GM12873 (cell line): ENCODE results near the gene XRCC6.

Experiments
- CTCF ChIP-seq: IDR thresholded peaks from 2 replicates; pipeline ENCODE4 v1.5.1; 2012; ENCODE audit warnings: low read depth, mild to moderate bottlenecking, moderate library complexity, low read length, control low read depth; ENCODE audit not compliant: insufficient read depth; ENCODE audit errors: missing control alignments

Gene XRCC6

GRCh38 chr22:41659941-41660340 is 38.8 kb downstream of the XRCC6 start:
- no peak for TF ChIP-seq CTCF

DNA sequence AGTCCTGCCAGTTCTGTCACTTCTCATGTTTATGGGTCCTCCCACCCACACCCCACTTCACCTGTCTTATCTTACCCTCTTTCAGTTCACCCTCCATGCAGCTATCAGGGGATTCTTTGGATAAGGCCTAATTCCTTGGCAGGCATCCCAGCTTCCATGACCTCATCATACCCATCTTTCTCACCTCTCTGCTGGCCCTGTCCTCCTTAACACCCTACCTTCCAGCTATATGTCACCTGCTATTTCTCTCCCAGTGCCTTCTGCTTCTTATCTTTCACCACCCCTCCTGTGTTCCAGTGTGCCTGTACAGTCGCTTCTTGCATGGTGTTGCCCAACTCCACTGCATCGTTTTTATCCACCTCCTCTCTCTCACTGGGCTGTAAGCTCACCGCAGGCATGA is 39.3 kb downstream of the XRCC6 start:
- no peak for TF ChIP-seq CTCF

- no peak for TF ChIP-seq CTCF
These were observed 40.0 kb downstream of the XRCC6 start for GRCh38 chr22:41661088-41661487.

GRCh38 chr22:41661713-41662112 is 40.6 kb downstream of the XRCC6 start:
- TF ChIP-seq CTCF = no peak

DNA sequence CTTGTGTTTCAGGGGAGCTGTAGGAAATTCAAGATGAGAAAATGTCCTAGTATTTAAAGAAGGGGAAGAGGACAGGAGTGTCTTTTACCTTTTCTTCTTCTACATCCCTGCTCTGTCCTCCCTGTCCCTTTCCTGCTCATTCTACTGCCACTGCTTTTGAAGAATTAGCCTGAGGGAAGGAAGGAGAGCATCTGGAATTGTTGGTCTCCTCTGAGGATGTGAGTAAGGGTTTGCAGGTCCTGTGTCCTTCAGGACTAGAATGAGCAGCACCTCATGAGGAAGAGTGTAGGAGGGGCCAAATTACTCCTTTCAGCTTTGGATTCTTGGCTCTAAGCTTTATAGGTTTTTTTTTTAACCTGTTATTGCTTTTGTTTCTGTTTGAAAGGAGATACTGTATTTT is 43.4 kb downstream of the XRCC6 start:
- no peak for TF ChIP-seq CTCF

DNA sequence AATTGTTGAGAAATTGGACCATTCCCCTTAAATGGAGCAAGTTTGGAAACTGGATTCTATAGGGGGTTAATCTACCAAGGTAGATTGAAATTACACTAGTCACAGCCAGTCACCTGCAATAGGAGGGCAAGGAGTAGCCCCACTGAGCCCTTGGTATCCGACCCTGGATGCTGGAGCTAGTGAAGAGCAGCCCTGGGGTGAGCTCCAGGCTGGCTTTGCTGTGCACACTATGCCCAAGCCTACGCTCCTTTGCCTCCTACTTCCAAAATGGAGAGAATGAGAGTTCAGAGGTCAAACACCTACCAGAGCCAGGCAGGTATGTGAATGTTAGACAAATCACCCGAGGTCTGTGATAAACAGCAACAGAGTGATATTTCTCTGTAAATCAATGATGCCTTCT is 43.9 kb downstream of the XRCC6 start:
- no peak for TF ChIP-seq CTCF

- TF ChIP-seq CTCF = no peak
These were observed 48.1 kb downstream of the XRCC6 start for GRCh38 chr22:41668971-41669911.
